Heart left ventricle (tissue), 13 donors: ENCODE results near the gene SPPL2B.
A peak's percentile ranks its signal among the peaks of the same experiment; 100 is the strongest.

ENCODE experiments used
- POLR2A ChIP-seq, 2 donors: fragments of 450-650 bp; IDR thresholded peaks; one replicate each; pipeline ENCODE4 v1.6.1; 2017; ENCODE audit warnings: antibody characterized with exemption in 2 of 2, mild to moderate bottlenecking in 2 of 2, moderate library complexity in 2 of 2
- TF ChIP-seq, protein P1 (sequence below), 12 donors: fragments of 200-600 bp; sonication (generic) in 4 of 12; IDR thresholded peaks; one replicate each; pipeline versions ENCODE4 v1.5.0 to v1.8.0; 2018 to 2022; ENCODE audit warnings: antibody characterized with exemption in 12 of 12, mild to moderate bottlenecking in 5 of 12
- donor health status: ischemic (EF 13 %, LVEDD 7.1; RV severe dilation, severe dysfunction).
- donor health status: DM: no; HTN: yes; CAD: no.
- donor health status: DM: no; HTN: no; CAD: no.
- donor health status: ischemic (EF 25% LVEDD 6.9; RV normal size, moderate dysfunction).
- donor health status: ischemic (EF 25% LVEDD 5.7; RV mildly dilated, moderate dysfunction).
- donor health status: ischemic (EF 35%, LVEDD 5.7; RV mildly dilated, moderate dysfunction).
- donor health status: nonischemic (EF 11% LVEDD 7.7; RV severe dilation, severe dysfunction).
- donor health status: DM: yes; HTN: yes; CAD: no.
- donor health status: PGD.
- donor health status: ischemic (EF 29% LVEDD 5.4; RV normal size, mild dysfunction).
- donor health status: nonischemic (EF 23%, LVEDD 6.1; RV moderate dilation, normal function).

DNA sequence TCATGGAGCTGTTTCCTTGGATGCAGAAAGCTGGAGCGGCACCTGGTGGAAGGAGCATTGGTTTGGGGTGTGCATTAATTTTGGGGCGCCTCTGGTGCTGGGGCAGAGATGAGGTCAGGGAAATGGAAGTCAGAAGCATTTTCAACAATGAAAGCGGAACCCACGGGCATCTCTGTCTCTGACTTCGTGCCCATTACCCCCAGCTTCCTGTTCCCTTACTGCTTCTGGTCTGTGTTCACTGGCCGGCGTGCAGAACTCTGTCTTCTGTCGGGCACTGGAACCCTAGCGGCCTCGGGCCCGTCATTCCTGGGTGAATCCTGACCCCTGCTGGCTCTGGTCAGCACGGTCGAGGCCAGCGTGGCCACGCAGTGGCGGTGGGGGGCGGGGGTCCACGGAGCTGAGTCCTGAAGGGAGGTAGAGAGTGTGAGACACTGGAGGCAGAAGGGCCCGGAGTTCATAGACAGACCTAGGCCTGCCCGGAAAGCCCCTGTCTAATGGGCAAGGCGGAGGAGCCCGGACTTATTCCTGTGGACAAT, 12.6 kb upstream of the SPPL2B start:
- TF ChIP-seq, protein P1, sequence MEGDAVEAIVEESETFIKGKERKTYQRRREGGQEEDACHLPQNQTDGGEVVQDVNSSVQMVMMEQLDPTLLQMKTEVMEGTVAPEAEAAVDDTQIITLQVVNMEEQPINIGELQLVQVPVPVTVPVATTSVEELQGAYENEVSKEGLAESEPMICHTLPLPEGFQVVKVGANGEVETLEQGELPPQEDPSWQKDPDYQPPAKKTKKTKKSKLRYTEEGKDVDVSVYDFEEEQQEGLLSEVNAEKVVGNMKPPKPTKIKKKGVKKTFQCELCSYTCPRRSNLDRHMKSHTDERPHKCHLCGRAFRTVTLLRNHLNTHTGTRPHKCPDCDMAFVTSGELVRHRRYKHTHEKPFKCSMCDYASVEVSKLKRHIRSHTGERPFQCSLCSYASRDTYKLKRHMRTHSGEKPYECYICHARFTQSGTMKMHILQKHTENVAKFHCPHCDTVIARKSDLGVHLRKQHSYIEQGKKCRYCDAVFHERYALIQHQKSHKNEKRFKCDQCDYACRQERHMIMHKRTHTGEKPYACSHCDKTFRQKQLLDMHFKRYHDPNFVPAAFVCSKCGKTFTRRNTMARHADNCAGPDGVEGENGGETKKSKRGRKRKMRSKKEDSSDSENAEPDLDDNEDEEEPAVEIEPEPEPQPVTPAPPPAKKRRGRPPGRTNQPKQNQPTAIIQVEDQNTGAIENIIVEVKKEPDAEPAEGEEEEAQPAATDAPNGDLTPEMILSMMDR (IDR thresholded peaks at IDR 0.05) = peak; percentile 52 to 74 (median 61)
- no peak for TF ChIP-seq POLR2A (IDR thresholded peaks at IDR 0.05)
